Measurements from ENCODE around the gene WNT2B.

DNA sequence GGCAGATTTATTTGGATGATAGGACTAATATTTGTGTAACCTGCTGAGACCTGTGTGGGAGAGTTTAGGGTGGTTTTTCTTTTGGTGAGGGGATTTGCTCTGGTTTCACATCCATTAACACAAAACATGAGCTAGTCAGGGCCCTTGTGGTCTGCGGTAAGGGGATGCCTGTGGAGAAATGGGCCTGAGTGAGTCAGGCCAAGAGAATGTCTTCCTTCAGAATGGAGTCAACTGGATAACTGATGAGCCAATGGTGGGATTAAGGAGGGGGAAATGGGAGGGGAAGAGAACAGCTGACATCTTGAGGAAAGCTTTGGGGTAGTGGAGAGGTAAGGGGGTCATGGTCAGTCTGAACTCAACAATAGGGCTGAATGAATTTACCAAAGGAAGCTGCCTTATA lies 13.9 kb downstream of the WNT2B start:
- TF ChIP-seq EZH2 (IDR thresholded peaks at IDR 0.05) (no peak), POLR2AphosphoS5 (IDR thresholded peaks at IDR 0.05; ENCODE audit: borderline replicate concordance, low read depth, low read length) (no peak)

Measured in SK-N-MC (cell line).